Measurements from ENCODE around the gene TTLL3. TPM values are rescaled to one million over a fixed set of nuclear protein-coding genes. Genes with fewer than 3 reads are reported as not detected.
"Not testable (repeated sequence)": the region's sequence is repeated elsewhere in the genome, so short reads cannot be mapped to it uniquely, and the experiment has no call there.

The TTLL3 gene
- total RNA-seq, 1 experiment from 2014 or later, result 15.7 TPM

GRCh38 chr3:9846231-9846630, 36.2 kb downstream of the TTLL3 start:
- BruUV-seq (replicated peaks), result no TSS peak
- intact Hi-C loops (cut with micrococcal nuclease; ENCODE audit: unreplicated experiment) (loop anchor here (10.0 kb wide), 1 partner anchor 79 kb away; no protein-coding TSS in a partner anchor), in situ Hi-C loops (cut with HindIII; ENCODE audit: low pct_unique_long_range_greater_than_20kb, low sequenced_read_pairs) (no loop called here)
- Histone ChIP-seq H3K27ac (ENCODE audit: low read length) (no peak overlapping the region), H3K27me3 (ENCODE audit: control insufficient read depth, insufficient read depth, low read length) (no peaks in the 10 kb centered on the region), H3K9me3 (ENCODE audit: control insufficient read depth, insufficient read depth, low read depth, low read length) (no peaks in the 10 kb centered on the region), H3K36me3 (ENCODE audit: control insufficient read depth, insufficient read depth, low read length) (no peaks in the 10 kb centered on the region; the same call in 1 of the 2 replicates), H3K4me1 (ENCODE audit: control insufficient read depth, insufficient read depth, low read length) (no peaks in the 10 kb centered on the region), H3K4me3 (ENCODE audit: low read depth in 2 of 2, low read length in 2 of 2) (no peak overlapping the region)
- ChIA-PET POLR2A (interaction anchor here (0.6 kb wide), 1 partner anchor 9 kb away, joined by 3 read pairs; no protein-coding TSS in a partner anchor), CTCF (no interaction called here)
- TF ChIP-seq CTCF (IDR thresholded peaks at IDR 0.05) (no peak), TCF7L2 (IDR thresholded peaks at IDR 0.05; ENCODE audit: low read depth, low read length) (no peak), POLR2AphosphoS5 (IDR thresholded peaks at IDR 0.05; ENCODE audit: low read depth, low read length) (no peak), REST (IDR thresholded peaks at IDR 0.05; ENCODE audit: insufficient read depth in 1 of 2, low read depth in 2 of 2, low read length in 1 of 2) (no peak), SIN3A (IDR thresholded peaks at IDR 0.05; ENCODE audit: borderline replicate concordance, insufficient read depth, low read depth, low read length) (no peak)
- no peak for DNase-seq (ENCODE audit: low read depth, low spot score)
- ATAC-seq, result no peak

- POLR2A ChIA-PET, result interaction anchor here (0.6 kb wide), 1 partner anchor 9 kb away, joined by 3 read pairs; no protein-coding TSS in a partner anchor
- Histone ChIP-seq H3K27ac (ENCODE audit: low read length) (no peak overlapping the region), H3K4me3 (ENCODE audit: low read depth in 2 of 2, low read length in 2 of 2) (no peak overlapping the region), H3K9me3 (ENCODE audit: control insufficient read depth, insufficient read depth, low read depth, low read length) (no peaks in the 10 kb centered on the region), H3K36me3 (ENCODE audit: control insufficient read depth, insufficient read depth, low read length) (no peaks in the 10 kb centered on the region; the same call in 1 of the 2 replicates), H3K27me3 (ENCODE audit: control insufficient read depth, insufficient read depth, low read length) (no peaks in the 10 kb centered on the region), H3K4me1 (ENCODE audit: control insufficient read depth, insufficient read depth, low read length) (no peaks in the 10 kb centered on the region)
- CTCF ChIA-PET, result no interaction called here
- in situ Hi-C loops (cut with HindIII; ENCODE audit: low pct_unique_long_range_greater_than_20kb, low sequenced_read_pairs), result no loop called here
- no TSS peak for BruUV-seq (replicated peaks)
- DNase-seq (ENCODE audit: low read depth, low spot score) (no peak), ATAC-seq (no peak)
- TF ChIP-seq TCF7L2 (IDR thresholded peaks at IDR 0.05; ENCODE audit: low read depth, low read length) (no peak), CTCF (IDR thresholded peaks at IDR 0.05) (no peak), REST (IDR thresholded peaks at IDR 0.05; ENCODE audit: insufficient read depth in 1 of 2, low read depth in 2 of 2, low read length in 1 of 2) (no peak), SIN3A (IDR thresholded peaks at IDR 0.05; ENCODE audit: borderline replicate concordance, insufficient read depth, low read depth, low read length) (no peak), POLR2AphosphoS5 (IDR thresholded peaks at IDR 0.05; ENCODE audit: low read depth, low read length) (no peak)
- intact Hi-C loops (cut with micrococcal nuclease; ENCODE audit: unreplicated experiment), result loop anchor here (10.0 kb wide), 1 partner anchor 78 kb away; no protein-coding TSS in a partner anchor
These were observed 36.9 kb downstream of the TTLL3 start for GRCh38 chr3:9846931-9847488.

- CTCF ChIA-PET; POLR2A ChIA-PET; H3K36me3 ChIP-seq (ENCODE audit: control insufficient read depth, insufficient read depth, low read length); H3K27me3 ChIP-seq (ENCODE audit: control insufficient read depth, insufficient read depth, low read length); BruUV-seq (replicated peaks); H3K4me3 ChIP-seq (ENCODE audit: low read depth in 2 of 2, low read length in 2 of 2); DNase-seq (ENCODE audit: low read depth, low spot score); in situ Hi-C loops (cut with HindIII; ENCODE audit: low pct_unique_long_range_greater_than_20kb, low sequenced_read_pairs); ATAC-seq; H3K4me1 ChIP-seq (ENCODE audit: control insufficient read depth, insufficient read depth, low read length); H3K27ac ChIP-seq (ENCODE audit: low read length); H3K9me3 ChIP-seq (ENCODE audit: control insufficient read depth, insufficient read depth, low read depth, low read length): not testable (repeated sequence)
- intact Hi-C loops (cut with micrococcal nuclease; ENCODE audit: unreplicated experiment), result loop anchor here (10.0 kb wide), 1 partner anchor 77 kb away; no protein-coding TSS in a partner anchor
These were observed 37.8 kb downstream of the TTLL3 start for GRCh38 chr3:9847870-9848269.
